ENCODE measurements around the gene NUDT22. TPM values are rescaled to one million over a fixed set of nuclear protein-coding genes. Genes with fewer than 3 reads are reported as not detected.

NUDT22 gene
- total and polyA plus RNA-seq, 2 of the 8 experiments (the other 6 are each of a cell fraction or from before 2014, with no cell fraction given) = 43.4 to 69.0 TPM

DNA sequence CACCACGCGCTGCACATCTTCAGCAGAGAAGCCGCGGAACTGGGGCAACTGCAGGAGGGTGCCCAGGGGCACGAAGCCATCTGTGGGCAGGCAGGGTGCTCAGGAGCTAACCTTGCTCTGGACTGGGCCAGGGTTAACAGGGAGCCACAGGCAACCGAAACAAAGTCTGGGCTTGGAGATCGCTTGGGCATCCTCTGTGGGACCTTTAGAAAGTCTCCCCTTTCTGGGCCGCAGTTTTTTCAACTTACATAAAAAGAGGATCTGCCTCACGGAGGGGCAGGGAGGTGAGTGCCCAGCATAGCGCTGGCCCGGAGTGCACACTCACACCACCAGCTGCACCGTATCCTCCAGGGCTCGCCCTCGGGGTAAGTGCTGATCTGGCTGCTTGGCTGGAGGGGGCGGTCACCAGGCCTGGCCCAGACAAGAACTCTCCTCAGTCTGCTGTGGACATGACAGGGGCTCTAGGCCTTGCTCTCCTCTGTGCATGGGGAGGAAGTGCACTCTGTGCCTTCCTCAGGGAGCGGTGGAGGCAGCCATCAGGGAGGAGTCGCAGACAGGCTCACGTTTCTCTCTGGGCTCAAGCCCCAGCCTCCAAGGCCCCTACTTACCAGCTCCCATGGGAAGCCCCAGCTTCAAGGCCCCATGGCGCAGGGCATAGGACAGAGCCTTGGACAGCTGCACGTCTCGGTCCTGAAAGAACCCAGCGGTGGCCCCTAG is 1.0 kb upstream of the NUDT22 start:
- ChIA-PET CTCF (ENCODE audit: partially characterized antibody) (interaction anchor here (0.7 to 6.5 kb wide), 10 partner anchors 8 to 79 kb away, joined by 3 to 64 read pairs (median 6); partner anchors contain the start of genes FERMT3 and PLCB3), POLR2A (ENCODE audit: partially characterized antibody) (interaction anchor here (0.8 to 14.1 kb wide), 11 partner anchors 12 to 92 kb away, joined by 3 to 253 read pairs (median 9); partner anchors contain the start of genes FERMT3, FKBP2, PLCB3 and PPP1R14B)
- no peak for FAIRE-seq
- Histone ChIP-seq H3K79me1 (ENCODE audit: low read depth, low read length) (no peaks in the 10 kb centered on the region), H3K36me3 (ENCODE audit: control insufficient read depth in 2 of 4, insufficient read depth in 4 of 4, low read length in 3 of 4) (peaks cover 0 to 9% (median 5%) of the 10 kb centered on the region in 4 experiments; a peak in 4 of 8 replicates), H4K20me1 (replicated peaks in 1 of 2; ENCODE audit: control insufficient read depth in 1 of 2, insufficient read depth in 2 of 2, low read length in 2 of 2) (peaks cover under 1 to 9% of the 10 kb centered on the region in 2 experiments), H3K27me3 (replicated peaks in 1 of 4; ENCODE audit: control insufficient read depth in 3 of 4, extremely low read depth in 1 of 4, insufficient read depth in 3 of 4, low read length in 3 of 4) (no peaks in the 10 kb centered on the region), H3K79me2 (ENCODE audit: control insufficient read depth in 1 of 2, insufficient read depth in 2 of 2, low read length in 2 of 2) (no peaks in the 10 kb centered on the region), H2BK5ac (ENCODE audit: low read depth, low read length) (peak overlapping the region; percentile 95), H3K4me1 (replicated peaks in 1 of 4; ENCODE audit: control insufficient read depth in 3 of 4, insufficient read depth in 4 of 4, low read length in 3 of 4) (peaks cover 0 to 23% (median 14%) of the 10 kb centered on the region in 4 experiments; a peak in 6 of 7 replicates), H2BK12ac (ENCODE audit: low read depth, low read length) (no peak overlapping the region), H3K56ac (replicated peaks; ENCODE audit: insufficient read length, low read depth, low read length) (no peak overlapping the region), H3K14ac (ENCODE audit: insufficient read length) (no peak overlapping the region), H3K9ac (replicated peaks in 1 of 4; ENCODE audit: extremely low read depth in 1 of 4, low read depth in 3 of 4, low read length in 3 of 4) (no peak overlapping the region), H2AFZ (ENCODE audit: low read length) (no peak overlapping the region), H3K4me2 (ENCODE audit: insufficient read depth in 1 of 2, low read depth in 2 of 2, low read length in 2 of 2) (peak overlapping the region; percentile 72 to 93), H3K23ac (ENCODE audit: insufficient read length) (no peak overlapping the region), H2BK15ac (ENCODE audit: low read length) (peak overlapping the region; percentile 92; the same call in 1 of the 2 replicates), H3K9me3 (ENCODE audit: insufficient read depth in 2 of 2, low read depth in 1 of 2, low read length in 1 of 2) (no peaks in the 10 kb centered on the region), H3K27ac (ENCODE audit: low read depth, low read length) (no peak overlapping the region), H4K91ac (replicated peaks; ENCODE audit: insufficient read length, low read length) (no peak overlapping the region), H4K5ac (ENCODE audit: insufficient read length, low read depth, low read length) (no peak overlapping the region), H3K18ac (ENCODE audit: extremely low read depth, low read length) (peak overlapping the region; percentile 96; the same call in 1 of the 2 replicates), H3K4ac (replicated peaks; ENCODE audit: insufficient read length, low read depth, low read length) (no peak overlapping the region), H4K8ac (ENCODE audit: extremely low read depth, insufficient read depth, low read length) (no peak overlapping the region), H2BK120ac (replicated peaks; ENCODE audit: low read depth, low read length) (no peak overlapping the region), H2BK20ac (ENCODE audit: low read length) (no peak overlapping the region), H2AK5ac (ENCODE audit: low read depth, low read length) (no peak overlapping the region), H3K23me2 (ENCODE audit: low read depth, low read length) (peaks cover 10% of the 10 kb centered on the region; the same call in 1 of the 2 replicates), H3K4me3 (ENCODE audit: extremely low read depth in 1 of 4, insufficient read depth in 2 of 4, low read depth in 3 of 4, low read length in 4 of 4) (peak overlapping the region; percentile 63 to 90 (median 84))
- TF ChIP-seq JUN (IDR thresholded peaks at IDR 0.05; ENCODE audit: low read depth, low read length) = no peak
- no peak for TF ChIP-seq RNF2 (IDR thresholded peaks at IDR 0.05; ENCODE audit: borderline replicate concordance, low read depth, low read length, missing control alignments, poor library complexity, severe bottlenecking)
- no peak for TF ChIP-seq GABPA (IDR thresholded peaks at IDR 0.05; ENCODE audit: borderline replicate concordance, insufficient read depth, low read length)
- TF ChIP-seq BRCA1 (IDR thresholded peaks at IDR 0.05; ENCODE audit: low read depth, low read length) = no peak
- TF ChIP-seq KDM1A (IDR thresholded peaks at IDR 0.05; ENCODE audit: borderline replicate concordance, low read length) = no peak
- TF ChIP-seq RFX5 (IDR thresholded peaks at IDR 0.05; ENCODE audit: borderline replicate concordance, low read depth, low read length) = no peak
- TF ChIP-seq TEAD4 (IDR thresholded peaks at IDR 0.05; ENCODE audit: low read depth, low read length) = no peak
- no peak for TF ChIP-seq KDM5A (IDR thresholded peaks at IDR 0.05; ENCODE audit: low read length)
- TF ChIP-seq HDAC6 (IDR thresholded peaks at IDR 0.05; ENCODE audit: low read depth, low read length) = no peak
- TF ChIP-seq CBX8 (IDR thresholded peaks at IDR 0.05; ENCODE audit: borderline replicate concordance, low read depth, low read length) = no peak
- no peak for TF ChIP-seq CREB1 (IDR thresholded peaks at IDR 0.05)
- WGBS, 2 experiments (ENCODE audit: extremely low coverage in 1 of 2, insufficient coverage in 1 of 2, insufficient read length in 1 of 2, insufficient replicate concordance in 2 of 2, low coverage in 1 of 2, low lambda C conversion rate in 2 of 2, missing lambda C conversion rate in 1 of 2) = 81% methylated on average over 22 of the region's 22 CpGs; no CpG with 5 or more reads in 1 of the 2 experiments
- peak in 1 of 2 experiments; percentile 61 for DNase-seq (ENCODE audit: low read depth in 1 of 2, low spot score in 2 of 2)

Data from H1 (cell line).